Coronary artery (tissue), 2 donors: ENCODE results near the gene MRPL43.

Experiments
- DNase-seq: peaks from one replicate; pipeline ENCODE4 v3.0.0-alpha.2; 2017; ENCODE audit warnings: low spot score
- H3K27ac ChIP-seq, 2 donors: fragments of 200-600 bp; sonication (generic); one replicate each; pipeline ENCODE4 v1.5.1; 2016 to 2019
- H3K4me3 ChIP-seq: fragments of 200-600 bp; sonication (generic); 2 replicates; pipeline ENCODE4 v1.5.1; 2016; ENCODE audit warnings: mild to moderate bottlenecking, moderate library complexity
- CTCF ChIP-seq: fragments of 200-600 bp; sonication (generic); IDR thresholded peaks from one replicate; pipeline ENCODE4 v1.5.1; 2019; ENCODE audit warnings: antibody characterized with exemption

MRPL43 gene

GRCh38 chr10:100969187-100970075 is 17.9 kb downstream of the MRPL43 start, which contains the start of gene SEMA4G:
SEMA4G (plus strand) TSS chr10:100969504; CDS start chr10:100972913, 3,409 bp downstream.
- Histone ChIP-seq H3K4me3 (peak within 1 kb of the TSS; percentile 83), H3K27ac (peak within 1 kb of the TSS in 1 of 2 donors; percentile 16)
- no peak for DNase-seq
- peak; percentile 53 for TF ChIP-seq CTCF

GRCh38 chr10:100968863-100969186 is 18.5 kb downstream of the MRPL43 start:
- no peak overlapping the region for H3K27ac ChIP-seq
- TF ChIP-seq CTCF, result no peak
- no peak for DNase-seq
- H3K4me3 ChIP-seq, result peak overlapping the region; percentile 83

- TF ChIP-seq CTCF, result no peak
- Histone ChIP-seq H3K4me3 (no peak overlapping the region), H3K27ac (no peak overlapping the region)
- no peak for DNase-seq
Observed at GRCh38 chr10:100968062-100968736, 19.1 kb downstream of the MRPL43 start.

GRCh38 chr10:100967332-100967731 is 20.0 kb downstream of the MRPL43 start:
- no peak overlapping the region for H3K27ac ChIP-seq
- DNase-seq, result no peak
- no peak for TF ChIP-seq CTCF
- no peak overlapping the region for H3K4me3 ChIP-seq

- no peak for TF ChIP-seq CTCF
Observed at GRCh38 chr10:100966887-100967286, 20.4 kb downstream of the MRPL43 start.

GRCh38 chr10:100965820-100966219 is 21.5 kb downstream of the MRPL43 start:
- no peak overlapping the region for H3K27ac ChIP-seq
- TF ChIP-seq CTCF, result no peak
- no peak for DNase-seq
- no peak overlapping the region for H3K4me3 ChIP-seq

More at GRCh38 chr10:100966887-100967286, 20.4 kb downstream of the MRPL43 start:
- no peak overlapping the region for H3K27ac ChIP-seq
- DNase-seq, result no peak
- H3K4me3 ChIP-seq, result no peak overlapping the region
